A549 (cell line): ENCODE measurements around the gene C1QTNF2. TPM values are rescaled to one million over a fixed set of nuclear protein-coding genes. Genes with fewer than 3 reads are reported as not detected.

Source experiments
- ATAC-seq, 2 experiments: fragments of 200-7000 bp in 1 of 2; fragments of >200 bp in 1 of 2; cut with Nextera tagmentation in 1 of 2; cut with Tn5 transposase in 1 of 2; 3 replicates each; pipeline versions ENCODE4 v1.8.0 to v1.9.1; 2018 to 2020; ENCODE audit warnings: mild to moderate bottlenecking in 1 of 2, moderate library complexity in 1 of 2
- CTCF ChIA-PET: fragments of 300-600 bp; sonication (Branson Sonifier 250); formaldehyde crosslinking; extraction: SDS; loops from one replicate; lab custom pipeline; 2021; ENCODE audit warnings: antibody characterized with exemption, inconsistent platforms; lab: Yijun Ruan, JAX
- POLR2A ChIA-PET: fragments of 350-600 bp; formaldehyde crosslinking; extraction: SDS; loops from one replicate; lab custom pipeline; 2021; ENCODE audit warnings: antibody characterized with exemption, inconsistent platforms; lab: Yijun Ruan, JAX
- DNase-seq, 2 experiments: peaks; one replicate each; pipeline versions ENCODE4 v3.0.0 to v3.0.0-alpha.2; 2011 to 2016; ENCODE audit warnings: low read depth in 1 of 2, low spot score in 1 of 2
- FAIRE-seq: peaks from 2 replicates; lab custom pipeline; 2011; peaks lifted over from hg19 to GRCh38; lab: Jason Lieb, UNC
- H3K27ac ChIP-seq, 2 experiments: fragments of >200 bp; sonication (Bioruptor Twin); formaldehyde crosslinking; 3 replicates each; pipeline ENCODE4 v1.5.1; 2016 to 2017
- H3K4me1 ChIP-seq: fragments of >200 bp; sonication (Bioruptor Twin); formaldehyde crosslinking; 3 replicates; pipeline ENCODE4 v1.6.1; 2016
- H3K4me2 ChIP-seq: fragments of >200 bp; sonication (Bioruptor Twin); formaldehyde crosslinking; 3 replicates; pipeline ENCODE4 v1.6.1; 2016
- H3K4me3 ChIP-seq: fragments of >200 bp; sonication (Bioruptor Twin); formaldehyde crosslinking; 3 replicates; pipeline ENCODE4 v1.5.1; 2016
- H3K9me3 ChIP-seq: fragments of >200 bp; sonication (Bioruptor Twin); formaldehyde crosslinking; 3 replicates; pipeline ENCODE4 v1.6.1; 2016
- CBX8 ChIP-seq: fragments of 200-600 bp; sonication (generic); IDR thresholded peaks from 2 replicates; pipeline ENCODE4 v1.6.1; 2016
- CHD4 ChIP-seq: fragments of 200-600 bp; sonication (generic); IDR thresholded peaks from 2 replicates; pipeline ENCODE4 v1.6.1; 2016; ENCODE audit warnings: antibody characterized with exemption, mild to moderate bottlenecking, borderline replicate concordance
- EHMT2 ChIP-seq: fragments of 200-600 bp; sonication (generic); IDR thresholded peaks from 2 replicates; pipeline ENCODE4 v1.6.1; 2016; ENCODE audit warnings: antibody characterized with exemption, low read depth, mild to moderate bottlenecking, moderate library complexity
- GATA3 ChIP-seq: IDR thresholded peaks from 2 replicates; pipeline ENCODE4 v1.6.1; 2012; ENCODE audit warnings: borderline replicate concordance
- HOXA7 ChIP-seq: fragments of 250-450 bp; sonication (Bioruptor Pico); IDR thresholded peaks from 2 replicates; pipeline ENCODE4 v1.5.0; 2020; ENCODE audit warnings: mild to moderate bottlenecking, moderate library complexity
- MAZ ChIP-seq: fragments of 150-350 bp; IDR thresholded peaks from 2 replicates; pipeline ENCODE4 v1.6.1; 2014; ENCODE audit warnings: antibody characterized with exemption, low read depth, low read length, borderline replicate concordance
- NFE2L2 ChIP-seq: fragments of 150-350 bp; conservative IDR thresholded peaks from 2 replicates; pipeline ENCODE4 v1.6.1; 2014; ENCODE audit warnings: low read length
- POLR2AphosphoS2 ChIP-seq: conservative IDR thresholded peaks from 2 replicates; pipeline ENCODE4 v1.6.1; 2012; ENCODE audit warnings: low read length, improper control_type of control experiment, inconsistent platforms
- RAD21 ChIP-seq, 2 experiments: fragments of >200 bp in 1 of 2; sonication (Bioruptor Twin) in 1 of 2; formaldehyde crosslinking in 1 of 2; IDR thresholded peaks in 1 of 2; conservative IDR thresholded peaks in 1 of 2; 2 replicates in 1 of 2; 3 replicates in 1 of 2; pipeline ENCODE4 v1.6.1; 2012 to 2018; ENCODE audit warnings: inconsistent platforms in 1 of 2
- RARB ChIP-seq: fragments of 250-450 bp; sonication (Bioruptor Pico); IDR thresholded peaks from 2 replicates; pipeline ENCODE4 v1.8.0; 2021; ENCODE audit warnings: mild to moderate bottlenecking, moderate library complexity
- RNF2 ChIP-seq: fragments of 200-600 bp; sonication (generic); IDR thresholded peaks from 2 replicates; pipeline ENCODE4 v1.6.1; 2016; ENCODE audit warnings: low read depth, mild to moderate bottlenecking, antibody characterized with exemption, moderate library complexity, borderline replicate concordance
- SMC3 ChIP-seq: fragments of >200 bp; sonication (Bioruptor Twin); formaldehyde crosslinking; IDR thresholded peaks from 3 replicates; pipeline ENCODE4 v1.6.1; 2018; ENCODE audit warnings: inconsistent platforms
- TFCP2L1 ChIP-seq: fragments of 250-450 bp; sonication (Bioruptor Pico); IDR thresholded peaks from 2 replicates; pipeline ENCODE4 v1.5.0; 2021; ENCODE audit warnings: mild to moderate bottlenecking
- ZFP36 ChIP-seq: fragments of 450-650 bp; IDR thresholded peaks from 2 replicates; pipeline ENCODE4 v1.6.1; 2014; ENCODE audit warnings: borderline replicate concordance; ENCODE audit not compliant: partially characterized antibody
- WGBS: methylation state at CpG from one replicate; pipeline ENCODE4 v1.1.6; 2017; ENCODE audit errors: missing lambda C conversion rate; 5-methylcytosine and 5-hydroxymethylcytosine counted together
- polyA plus RNA-seq, 4 experiments: library from polyadenylated mRNA; depleted of rRNA in 3 of 4; stranded (reverse); fragments of >200 nt; fragmentation: RNase III in 1 of 4; extraction: RNeasy Plus Mini Kit Qiagen cat#74134 plus additional on column Dnase treatment in 1 of 4; gene quantifications; 2 replicates in 3 of 4; 3 replicates in 1 of 4; pipeline ENCODE4 v1.2.3, GENCODE V29; 2011 to 2017
- TF ChIP-seq, protein P1 (sequence below): fragments of >200 bp; sonication (Bioruptor Twin); formaldehyde crosslinking; IDR thresholded peaks from 3 replicates; pipeline ENCODE4 v1.5.1; 2016
- TF ChIP-seq, protein P2 (sequence below): IDR thresholded peaks from 2 replicates; pipeline ENCODE4 v1.6.1; 2012
- TF ChIP-seq, protein P3 (sequence below): fragments of 150-350 bp; IDR thresholded peaks from 2 replicates; pipeline ENCODE4 v1.6.1; 2014; ENCODE audit warnings: low read depth, mild to moderate bottlenecking, low read length
- TF ChIP-seq, protein P4 (sequence below): IDR thresholded peaks from 2 replicates; pipeline ENCODE4 v1.6.1; 2012
- TF ChIP-seq, protein P5 (sequence below): fragments of >200 bp; sonication (Bioruptor Twin); formaldehyde crosslinking; IDR thresholded peaks from 2 replicates; pipeline ENCODE4 v1.6.1; 2016

Gene C1QTNF2
- polyA plus RNA-seq, 2 of the 4 experiments (the other 2 are of a cell fraction): 0.04 to 0.06 TPM

DNA sequence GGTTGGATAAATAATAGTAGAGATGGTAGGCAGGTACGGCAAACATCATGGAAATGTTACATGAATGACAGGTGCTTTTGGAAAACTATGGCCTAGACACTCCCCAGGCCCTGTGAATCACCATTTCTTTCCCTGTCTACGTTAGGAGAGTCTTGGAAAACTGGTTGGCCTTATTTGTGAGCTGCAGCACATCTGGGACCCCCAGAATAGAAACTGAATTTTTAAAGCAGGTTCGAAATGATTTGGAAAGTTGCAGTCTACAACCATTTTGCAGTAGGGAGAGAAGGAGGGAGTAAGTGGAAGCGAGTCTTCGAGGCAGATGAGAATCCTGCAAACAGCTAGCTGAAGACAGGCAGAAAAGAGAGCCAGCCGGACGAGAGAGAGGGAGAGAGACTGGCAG, 13.0 kb downstream of the C1QTNF2 start:
- FAIRE-seq (no peak), ATAC-seq (no peak), DNase-seq (no peak)
- TF ChIP-seq MAZ (no peak), SMC3 (no peak), EHMT2 (no peak), GATA3 (no peak), POLR2AphosphoS2 (no peak), NFE2L2 (no peak), RAD21 (conservative IDR thresholded peaks at IDR 0.05 in 1 of 2, IDR thresholded peaks at IDR 0.05 in 1 of 2) (no peak), HOXA7 (no peak)
- TF ChIP-seq, protein P1, sequence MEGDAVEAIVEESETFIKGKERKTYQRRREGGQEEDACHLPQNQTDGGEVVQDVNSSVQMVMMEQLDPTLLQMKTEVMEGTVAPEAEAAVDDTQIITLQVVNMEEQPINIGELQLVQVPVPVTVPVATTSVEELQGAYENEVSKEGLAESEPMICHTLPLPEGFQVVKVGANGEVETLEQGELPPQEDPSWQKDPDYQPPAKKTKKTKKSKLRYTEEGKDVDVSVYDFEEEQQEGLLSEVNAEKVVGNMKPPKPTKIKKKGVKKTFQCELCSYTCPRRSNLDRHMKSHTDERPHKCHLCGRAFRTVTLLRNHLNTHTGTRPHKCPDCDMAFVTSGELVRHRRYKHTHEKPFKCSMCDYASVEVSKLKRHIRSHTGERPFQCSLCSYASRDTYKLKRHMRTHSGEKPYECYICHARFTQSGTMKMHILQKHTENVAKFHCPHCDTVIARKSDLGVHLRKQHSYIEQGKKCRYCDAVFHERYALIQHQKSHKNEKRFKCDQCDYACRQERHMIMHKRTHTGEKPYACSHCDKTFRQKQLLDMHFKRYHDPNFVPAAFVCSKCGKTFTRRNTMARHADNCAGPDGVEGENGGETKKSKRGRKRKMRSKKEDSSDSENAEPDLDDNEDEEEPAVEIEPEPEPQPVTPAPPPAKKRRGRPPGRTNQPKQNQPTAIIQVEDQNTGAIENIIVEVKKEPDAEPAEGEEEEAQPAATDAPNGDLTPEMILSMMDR: no peak
- TF ChIP-seq, protein P2, sequence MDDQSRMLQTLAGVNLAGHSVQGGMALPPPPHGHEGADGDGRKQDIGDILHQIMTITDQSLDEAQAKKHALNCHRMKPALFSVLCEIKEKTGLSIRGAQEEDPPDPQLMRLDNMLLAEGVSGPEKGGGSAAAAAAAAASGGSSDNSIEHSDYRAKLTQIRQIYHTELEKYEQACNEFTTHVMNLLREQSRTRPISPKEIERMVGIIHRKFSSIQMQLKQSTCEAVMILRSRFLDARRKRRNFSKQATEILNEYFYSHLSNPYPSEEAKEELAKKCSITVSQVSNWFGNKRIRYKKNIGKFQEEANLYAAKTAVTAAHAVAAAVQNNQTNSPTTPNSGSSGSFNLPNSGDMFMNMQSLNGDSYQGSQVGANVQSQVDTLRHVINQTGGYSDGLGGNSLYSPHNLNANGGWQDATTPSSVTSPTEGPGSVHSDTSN: no peak
- Histone ChIP-seq H3K27ac (no peak overlapping the region), H3K9me3 (no peaks in the 10 kb centered on the region), H3K4me2 (no peak overlapping the region), H3K4me3 (no peak overlapping the region), H3K4me1 (no peaks in the 10 kb centered on the region)
- CTCF ChIA-PET: interaction anchor here (0.6 to 3.1 kb wide), 6 partner anchors 12 to 331 kb away, joined by 3 to 22 read pairs (median 4); no protein-coding TSS in a partner anchor
- POLR2A ChIA-PET: no interaction called here
- WGBS: 69% methylated on average over 7 of the region's 7 CpGs

DNA sequence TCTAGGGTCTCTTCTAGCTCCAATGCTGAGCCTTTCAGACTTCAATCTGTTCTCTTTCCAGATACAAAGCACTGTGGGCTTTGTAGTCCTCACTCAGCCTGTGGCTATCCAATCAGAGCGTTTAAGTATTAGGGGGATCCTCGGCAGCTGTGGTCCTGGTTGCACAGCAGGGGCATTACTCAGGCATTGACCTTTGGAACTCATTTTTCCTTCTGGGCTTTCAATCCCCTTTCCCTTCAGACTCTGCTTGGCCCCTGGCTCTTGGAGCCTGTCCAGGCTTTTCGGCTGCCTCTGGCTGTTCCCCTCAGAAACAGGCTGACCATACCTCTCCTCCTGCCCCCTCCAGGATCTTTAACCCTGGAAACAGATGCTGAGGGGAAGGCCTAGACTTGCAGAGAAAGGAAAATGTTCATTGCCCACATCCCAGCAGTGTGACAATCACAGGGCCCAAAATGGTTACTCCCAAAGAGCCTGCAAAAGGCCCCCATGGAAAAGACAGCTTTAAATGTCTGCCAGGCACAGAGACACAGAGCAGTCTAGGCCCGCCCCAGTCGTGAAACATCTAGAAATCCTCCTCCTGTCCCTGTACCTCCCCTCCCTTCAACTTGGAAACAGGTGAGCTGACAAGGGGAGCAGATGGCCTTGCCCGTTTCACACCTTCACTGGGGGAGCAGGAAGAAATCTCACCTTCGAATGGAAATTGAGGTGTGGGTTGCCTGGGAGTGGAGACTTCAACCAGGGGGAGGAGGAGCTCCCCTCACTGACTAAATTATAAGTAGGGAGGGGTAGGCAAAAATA, 13.7 kb downstream of the C1QTNF2 start:
- H3K4me3 ChIP-seq: no peak overlapping the region
- DNase-seq: no peak
- no peak overlapping the region for H3K27ac ChIP-seq
- H3K9me3 ChIP-seq: no peaks in the 10 kb centered on the region
- TF ChIP-seq CHD4 (no peak), RNF2 (no peak), MAZ (no peak), RARB (no peak), ZFP36 (no peak), TFCP2L1 (CRISPR knock-in tag) (no peak), EHMT2 (no peak), CBX8 (no peak)
- TF ChIP-seq, protein P3, sequence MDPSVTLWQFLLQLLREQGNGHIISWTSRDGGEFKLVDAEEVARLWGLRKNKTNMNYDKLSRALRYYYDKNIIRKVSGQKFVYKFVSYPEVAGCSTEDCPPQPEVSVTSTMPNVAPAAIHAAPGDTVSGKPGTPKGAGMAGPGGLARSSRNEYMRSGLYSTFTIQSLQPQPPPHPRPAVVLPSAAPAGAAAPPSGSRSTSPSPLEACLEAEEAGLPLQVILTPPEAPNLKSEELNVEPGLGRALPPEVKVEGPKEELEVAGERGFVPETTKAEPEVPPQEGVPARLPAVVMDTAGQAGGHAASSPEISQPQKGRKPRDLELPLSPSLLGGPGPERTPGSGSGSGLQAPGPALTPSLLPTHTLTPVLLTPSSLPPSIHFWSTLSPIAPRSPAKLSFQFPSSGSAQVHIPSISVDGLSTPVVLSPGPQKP: no peak
- TF ChIP-seq, protein P4, sequence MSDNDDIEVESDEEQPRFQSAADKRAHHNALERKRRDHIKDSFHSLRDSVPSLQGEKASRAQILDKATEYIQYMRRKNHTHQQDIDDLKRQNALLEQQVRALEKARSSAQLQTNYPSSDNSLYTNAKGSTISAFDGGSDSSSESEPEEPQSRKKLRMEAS: no peak
- TF ChIP-seq, protein P5, sequence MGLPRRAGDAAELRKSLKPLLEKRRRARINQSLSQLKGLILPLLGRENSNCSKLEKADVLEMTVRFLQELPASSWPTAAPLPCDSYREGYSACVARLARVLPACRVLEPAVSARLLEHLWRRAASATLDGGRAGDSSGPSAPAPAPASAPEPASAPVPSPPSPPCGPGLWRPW: no peak
- POLR2A ChIA-PET: no interaction called here
- 71% methylated on average over 7 of the region's 7 CpGs for WGBS
- H3K4me1 ChIP-seq: no peaks in the 10 kb centered on the region
- ATAC-seq: no peak
- no peak overlapping the region for H3K4me2 ChIP-seq
- FAIRE-seq: no peak
- CTCF ChIA-PET: interaction anchor here (0.6 to 3.1 kb wide), 7 partner anchors 11 to 1082 kb away, joined by 3 to 22 read pairs (median 4); no protein-coding TSS in a partner anchor
